GM10266 (cell line): ENCODE data around the gene SFMBT2.

Experiments used
- DNase-seq: peaks from one replicate; pipeline ENCODE4 v3.0.0; 2012; ENCODE audit errors: extremely low spot score
- CTCF ChIP-seq: IDR thresholded peaks from 2 replicates; pipeline ENCODE4 v1.5.1; 2012; ENCODE audit warnings: mild to moderate bottlenecking, low read depth; ENCODE audit not compliant: control insufficient read depth, insufficient read depth; ENCODE audit errors: missing control alignments

The SFMBT2 gene

GRCh38 chr10:7424919-7425318, 14.1 kb upstream of the SFMBT2 start:
- DNase-seq = no peak
- no peak for TF ChIP-seq CTCF

GRCh38 chr10:7424315-7424714, 13.5 kb upstream of the SFMBT2 start:
- TF ChIP-seq CTCF = no peak
- DNase-seq = no peak

- no peak for DNase-seq
- no peak for TF ChIP-seq CTCF
Observed at GRCh38 chr10:7423521-7423920, 12.7 kb upstream of the SFMBT2 start.

- no peak for DNase-seq
- no peak for TF ChIP-seq CTCF
Observed at GRCh38 chr10:7421526-7421925, 10.7 kb upstream of the SFMBT2 start.

- no peak for TF ChIP-seq CTCF
- no peak for DNase-seq
Observed at GRCh38 chr10:7419998-7420397, 9.2 kb upstream of the SFMBT2 start.

GRCh38 chr10:7417807-7418206, 7.0 kb upstream of the SFMBT2 start:
- DNase-seq = no peak
- no peak for TF ChIP-seq CTCF

- peak; percentile 38 for TF ChIP-seq CTCF
- no peak for DNase-seq
Observed at GRCh38 chr10:7417103-7417623, 6.3 kb upstream of the SFMBT2 start.
